Measurements from ENCODE around the gene IP6K3.

IP6K3 gene

GRCh38 chr6:33758815-33759216 is 12.1 kb upstream of the IP6K3 start:
- no peak for DNase-seq

GRCh38 chr6:33757906-33758305 is 11.2 kb upstream of the IP6K3 start:
- DNase-seq: no peak

GRCh38 chr6:33757113-33757512 is 10.4 kb upstream of the IP6K3 start:
- no peak for DNase-seq

GRCh38 chr6:33756211-33756954 is 9.7 kb upstream of the IP6K3 start:
- DNase-seq: no peak

- DNase-seq: no peak
Measured at GRCh38 chr6:33755070-33755869, 8.6 kb upstream of the IP6K3 start.

- no peak for DNase-seq
Measured at GRCh38 chr6:33754222-33754621, 7.5 kb upstream of the IP6K3 start.

- no peak for DNase-seq
Measured at GRCh38 chr6:33752646-33753015, 5.9 kb upstream of the IP6K3 start.

GRCh38 chr6:33751771-33752645 is 5.3 kb upstream of the IP6K3 start:
- no peak for DNase-seq

GRCh38 chr6:33750244-33750991 is 3.7 kb upstream of the IP6K3 start:
- DNase-seq: no peak

- no peak for DNase-seq
Measured at GRCh38 chr6:33749401-33749800, 2.7 kb upstream of the IP6K3 start.

GRCh38 chr6:33748841-33749240 is 2.1 kb upstream of the IP6K3 start:
- no peak for DNase-seq

- DNase-seq: no peak
Measured at GRCh38 chr6:33747823-33748222, 1.1 kb upstream of the IP6K3 start.

- DNase-seq: no peak
Measured at GRCh38 chr6:33746036-33746600, 587 bp downstream of the IP6K3 start.

GRCh38 chr6:33745548-33745947 is 1.2 kb downstream of the IP6K3 start:
- no peak for DNase-seq

GRCh38 chr6:33744895-33745546 is 1.7 kb downstream of the IP6K3 start:
- DNase-seq: no peak

- peak; percentile 51 for DNase-seq
Measured at GRCh38 chr6:33744001-33744848, 2.5 kb downstream of the IP6K3 start.

- DNase-seq: no peak
Measured at GRCh38 chr6:33742837-33743236, 3.9 kb downstream of the IP6K3 start.

- DNase-seq: no peak
Measured at GRCh38 chr6:33742092-33742491, 4.6 kb downstream of the IP6K3 start.

- DNase-seq: no peak
Measured at GRCh38 chr6:33740794-33741193, 5.9 kb downstream of the IP6K3 start.

GRCh38 chr6:33740204-33740608 is 6.5 kb downstream of the IP6K3 start:
- DNase-seq: no peak

GRCh38 chr6:33739571-33739970 is 7.1 kb downstream of the IP6K3 start:
- DNase-seq: no peak

All from effector CD8-positive, alpha-beta T cell (primary cell).